HepG2 (cell line): ENCODE measurements around the gene VAV2. TPM values are rescaled to one million over a fixed set of nuclear protein-coding genes. Genes with fewer than 3 reads are reported as not detected.
A peak's percentile ranks its signal among the peaks of the same experiment; 100 is the strongest.

Source experiments
- CBX5 ChIP-seq: sonication (generic); formaldehyde crosslinking; IDR thresholded peaks from 2 replicates; pipeline ENCODE4 v1.4.0; 2020; ENCODE audit warnings: missing genetic modification reagents, borderline replicate concordance
- GMEB1 ChIP-seq: sonication (generic); formaldehyde crosslinking; IDR thresholded peaks from 2 replicates; pipeline ENCODE4 v1.5.1; 2020; ENCODE audit warnings: missing genetic modification reagents, mild to moderate bottlenecking, borderline replicate concordance
- HIC2 ChIP-seq: sonication (generic); formaldehyde crosslinking; IDR thresholded peaks from 2 replicates; pipeline ENCODE4 v1.9.0; 2022; ENCODE audit warnings: low read depth, missing genetic modification reagents
- MTERF4 ChIP-seq: sonication (generic); formaldehyde crosslinking; IDR thresholded peaks from 2 replicates; pipeline ENCODE4 v1.8.0; 2023; ENCODE audit warnings: mild to moderate bottlenecking, missing genetic modification reagents
- PHF5A ChIP-seq: IDR thresholded peaks from one replicate; pipeline ENCODE4 v1.6.1; 2018; ENCODE audit warnings: low read depth, missing genetic modification reagents; ENCODE audit not compliant: unreplicated experiment
- PREB ChIP-seq: sonication (generic); formaldehyde crosslinking; IDR thresholded peaks from 2 replicates; pipeline ENCODE4 v1.4.0; 2020; ENCODE audit warnings: missing genetic modification reagents
- PRMT3 ChIP-seq: sonication (generic); formaldehyde crosslinking; IDR thresholded peaks from 2 replicates; pipeline ENCODE4 v1.8.1; 2022; ENCODE audit warnings: low read depth, mild to moderate bottlenecking, moderate library complexity, missing genetic modification reagents, borderline replicate concordance
- RARA ChIP-seq: IDR thresholded peaks from 2 replicates; pipeline ENCODE4 v1.6.1; 2016; ENCODE audit warnings: missing genetic modification reagents, missing compliant biosample characterization
- REST ChIP-seq, 2 experiments: IDR thresholded peaks; 2 replicates each; pipeline ENCODE4 v1.6.1; 2011 to 2012; ENCODE audit warnings: low read length in 2 of 2, borderline replicate concordance in 1 of 2, low read depth in 1 of 2, mild to moderate bottlenecking in 1 of 2, moderate library complexity in 1 of 2
- SMAD1 ChIP-seq: sonication (generic); formaldehyde crosslinking; IDR thresholded peaks from 2 replicates; pipeline ENCODE4 v1.4.0; 2020; ENCODE audit warnings: missing genetic modification reagents, low read depth, mild to moderate bottlenecking, borderline replicate concordance
- SMC3 ChIP-seq: IDR thresholded peaks from 2 replicates; pipeline ENCODE4 v1.6.1; 2011; ENCODE audit warnings: low read length, improper control_type of control experiment
- ZBTB39 ChIP-seq: sonication (generic); formaldehyde crosslinking; IDR thresholded peaks from 2 replicates; pipeline ENCODE4 v1.5.0; 2020; ENCODE audit warnings: missing genetic modification reagents
- ZBTB7A ChIP-seq: sonication (generic); formaldehyde crosslinking; IDR thresholded peaks from 2 replicates; pipeline ENCODE4 v1.8.0; 2022; ENCODE audit warnings: mild to moderate bottlenecking, missing genetic modification reagents
- ZNF136 ChIP-seq: sonication (generic); formaldehyde crosslinking; IDR thresholded peaks from 2 replicates; pipeline ENCODE4 v1.8.1; 2022; ENCODE audit warnings: low read depth, mild to moderate bottlenecking, moderate library complexity, missing genetic modification reagents
- ZNF264 ChIP-seq: sonication (generic); formaldehyde crosslinking; IDR thresholded peaks from 2 replicates; pipeline ENCODE4 v1.4.0; 2020; ENCODE audit warnings: missing genetic modification reagents
- ZNF326 ChIP-seq: sonication (generic); formaldehyde crosslinking; IDR thresholded peaks from 2 replicates; pipeline ENCODE4 v1.4.0; 2020; ENCODE audit warnings: missing genetic modification reagents, borderline replicate concordance
- ZNF510 ChIP-seq: sonication (generic); formaldehyde crosslinking; IDR thresholded peaks from 2 replicates; pipeline ENCODE4 v1.4.0; 2020; ENCODE audit warnings: low read depth, mild to moderate bottlenecking, missing genetic modification reagents
- polyA plus RNA-seq, 8 experiments: library from polyadenylated mRNA; depleted of rRNA in 3 of 8; stranded (reverse) in 7 of 8; unstranded in 1 of 8; fragments of >200 nt; fragmentation: Illumina TruSeq in 4 of 8; extraction: Trizol in 4 of 8; gene quantifications; 2 replicates each; pipeline versions ENCODE4 v1.2.1 to v1.2.3, GENCODE V29; 2011 to 2016; ENCODE audit warnings: low read depth in 4 of 8, missing spikeins in 1 of 8, mixed read lengths in 1 of 8; ENCODE audit not compliant: insufficient read depth in 1 of 8
- total RNA-seq, 5 experiments: library from RNA; depleted of rRNA; stranded (reverse); fragments of >200 nt; fragmentation: Illumina TruSeq; extraction: Trizol; gene quantifications; 2 replicates each; pipeline ENCODE4 v1.2.3, GENCODE V29; 2016; ENCODE audit warnings: low read depth in 1 of 5

Gene VAV2
- total and polyA plus RNA-seq, 2 of the 13 experiments (the other 11 are each of a cell fraction or from before 2014, with no cell fraction given): 22.5 to 22.9 TPM

- TF ChIP-seq ZNF326 (CRISPR knock-in tag) (no peak), SMAD1 (CRISPR knock-in tag) (no peak), ZNF136 (no peak; the same call in 1 of the 2 replicates), PRMT3 (CRISPR knock-in tag) (no peak), CBX5 (no peak; the same call in 1 of the 2 replicates), HIC2 (CRISPR knock-in tag) (peak; percentile 75), SMC3 (no peak), PREB (CRISPR knock-in tag) (no peak), ZNF264 (peak; percentile 94), GMEB1 (no peak), ZBTB39 (no peak), REST (IDR thresholded peaks at IDR 0.05; ENCODE audit: borderline replicate concordance in 1 of 2, low read depth in 1 of 2, low read length in 2 of 2) (no peak), PHF5A (CRISPR knock-in tag) (no peak), ZNF510 (CRISPR knock-in tag) (no peak), MTERF4 (CRISPR knock-in tag) (0 out of 2 replicates have a peak, but pooled peaks have one; percentile 45), ZBTB7A (CRISPR knock-in tag) (no peak), RARA (CRISPR knock-in tag) (peak; percentile 86)
These were observed 12.7 kb downstream of the VAV2 start (continued) for GRCh38 chr9:133979273-133979920.
